Measurements from ENCODE around the gene PDLIM5. TPM values are rescaled to one million over a fixed set of nuclear protein-coding genes. Genes with fewer than 3 reads are reported as not detected.

The PDLIM5 gene
- total and polyA plus RNA-seq, 4 donors = 20.4 to 93.4 (median 59.8) TPM

GRCh38 chr4:94544811-94545210 lies 93.1 kb downstream of the PDLIM5 start:
- Histone ChIP-seq H3K27ac (ENCODE audit: low read depth in 1 of 2, low read length in 1 of 2) (no peak overlapping the region), H3K4me3 (no peak overlapping the region), H3K36me3 (ENCODE audit: control insufficient read depth in 4 of 4, insufficient read depth in 4 of 4, low read length in 4 of 4) (peaks cover 0 to 5% (median 0%) of the 10 kb centered on the region in 4 donors), H3K27me3 (ENCODE audit: control insufficient read depth in 3 of 3, insufficient read depth in 3 of 3, low read length in 2 of 3) (no peaks in the 10 kb centered on the region), H3K4me1 (ENCODE audit: control insufficient read depth in 5 of 5, insufficient read depth in 5 of 5, low read length in 5 of 5) (peaks cover 0 to 12% (median 0%) of the 10 kb centered on the region in 5 donors), H3K9ac (ENCODE audit: insufficient read depth in 1 of 2, low read length in 2 of 2) (no peak overlapping the region), H3K9me3 (ENCODE audit: control insufficient read depth in 4 of 4, insufficient read depth in 3 of 4, low read length in 3 of 4) (peaks cover 0 to 3% (median 0%) of the 10 kb centered on the region in 4 donors)
- ATAC-seq (ENCODE audit: insufficient read depth, low FRiP score) (no peak), DNase-seq (no peak)
- no peak for TF ChIP-seq CTCF (IDR thresholded peaks at IDR 0.05; ENCODE audit: control extremely low read depth, extremely low read depth)
- 87 to 89% methylated on average over 2 of the region's 2 CpGs for WGBS, 2 donors

DNA sequence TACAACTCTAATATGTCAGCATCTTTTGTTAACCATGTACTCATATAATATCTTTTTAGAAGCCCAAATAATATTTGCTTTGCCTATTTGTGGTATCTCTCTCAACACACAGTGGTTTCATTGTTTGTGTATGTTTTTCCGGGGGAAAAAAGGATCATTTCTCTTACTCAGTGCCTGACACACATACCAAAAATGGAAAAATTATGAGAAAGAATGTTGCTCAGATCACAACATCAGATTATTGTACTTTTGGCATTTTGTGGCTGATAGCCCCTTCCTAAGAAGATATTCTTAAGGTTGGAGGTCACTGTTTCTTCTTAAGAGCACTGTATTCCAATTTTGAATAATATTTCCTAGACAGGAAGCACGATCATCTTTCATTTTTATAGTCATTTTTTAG lies 93.6 kb downstream of the PDLIM5 start:
- Histone ChIP-seq H3K27me3 (ENCODE audit: control insufficient read depth in 3 of 3, insufficient read depth in 3 of 3, low read length in 2 of 3) (no peaks in the 10 kb centered on the region), H3K4me3 (no peak overlapping the region), H3K4me1 (ENCODE audit: control insufficient read depth in 5 of 5, insufficient read depth in 5 of 5, low read length in 5 of 5) (peaks cover 0 to 12% (median 0%) of the 10 kb centered on the region in 5 donors), H3K27ac (ENCODE audit: low read depth in 1 of 2, low read length in 1 of 2) (no peak overlapping the region), H3K36me3 (ENCODE audit: control insufficient read depth in 4 of 4, insufficient read depth in 4 of 4, low read length in 4 of 4) (peaks cover 0 to 5% (median 0%) of the 10 kb centered on the region in 4 donors), H3K9me3 (ENCODE audit: control insufficient read depth in 4 of 4, insufficient read depth in 3 of 4, low read length in 3 of 4) (peaks cover 0 to 3% (median 0%) of the 10 kb centered on the region in 4 donors), H3K9ac (ENCODE audit: insufficient read depth in 1 of 2, low read length in 2 of 2) (no peak overlapping the region)
- 72 to 86% methylated on average over 2 of the region's 2 CpGs for WGBS, 2 donors
- no peak for ATAC-seq (ENCODE audit: insufficient read depth, low FRiP score)
- no peak for TF ChIP-seq CTCF (IDR thresholded peaks at IDR 0.05; ENCODE audit: control extremely low read depth, extremely low read depth)
- no peak for DNase-seq

DNA sequence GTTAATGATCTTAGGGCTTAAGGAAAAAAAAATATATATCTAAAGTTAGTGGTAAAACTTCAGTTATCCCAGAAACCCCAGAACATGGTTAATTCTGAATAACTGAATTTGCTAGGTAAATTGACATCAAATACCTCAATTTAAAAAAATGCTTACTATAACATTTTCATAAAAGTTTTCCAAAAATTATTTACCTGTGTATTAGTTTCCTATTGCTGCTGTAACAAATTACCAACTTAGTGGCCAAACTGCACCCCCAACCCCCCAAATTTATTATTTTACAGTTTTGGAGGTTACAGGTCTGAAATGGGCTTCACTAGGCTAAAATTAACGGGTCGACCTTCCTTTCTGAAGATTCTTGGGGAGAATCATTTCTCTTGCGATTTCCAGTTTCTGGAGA lies 95.2 kb downstream of the PDLIM5 start:
- H3K27ac ChIP-seq (ENCODE audit: low read depth in 1 of 2, low read length in 1 of 2) = peak overlapping the region in 1 of 2 donors; percentile 33
- DNase-seq (no peak), ATAC-seq (ENCODE audit: insufficient read depth, low FRiP score) (no peak)
- H3K9me3 ChIP-seq (ENCODE audit: control insufficient read depth in 4 of 4, insufficient read depth in 3 of 4, low read length in 3 of 4) = peaks cover 0 to 3% (median 0%) of the 10 kb centered on the region in 4 donors
- no peaks in the 10 kb centered on the region for H3K27me3 ChIP-seq (ENCODE audit: control insufficient read depth in 3 of 3, insufficient read depth in 3 of 3, low read length in 2 of 3)
- no peak for TF ChIP-seq CTCF (IDR thresholded peaks at IDR 0.05; ENCODE audit: control extremely low read depth, extremely low read depth)
- WGBS, 2 donors = 96 to 98% methylated on average over 3 of the region's 3 CpGs
- H3K36me3 ChIP-seq (ENCODE audit: control insufficient read depth in 4 of 4, insufficient read depth in 4 of 4, low read length in 4 of 4) = peaks cover 0 to 5% (median 0%) of the 10 kb centered on the region in 4 donors
- H3K4me3 ChIP-seq = no peak overlapping the region
- H3K4me1 ChIP-seq (ENCODE audit: control insufficient read depth in 5 of 5, insufficient read depth in 5 of 5, low read length in 5 of 5) = peaks cover 0 to 12% (median 0%) of the 10 kb centered on the region in 5 donors
- no peak overlapping the region for H3K9ac ChIP-seq (ENCODE audit: insufficient read depth in 1 of 2, low read length in 2 of 2)

- 8 to 17% methylated on average over 1 of the region's 1 CpG for WGBS, 2 donors
- peak overlapping the region in 1 of 2 donors; percentile 91 for H3K27ac ChIP-seq (ENCODE audit: low read depth in 1 of 2, low read length in 1 of 2)
- H3K9ac ChIP-seq (ENCODE audit: insufficient read depth in 1 of 2, low read length in 2 of 2) = no peak overlapping the region
- no peak for TF ChIP-seq CTCF (IDR thresholded peaks at IDR 0.05; ENCODE audit: control extremely low read depth, extremely low read depth)
- peaks cover 0 to 3% (median 0%) of the 10 kb centered on the region in 4 donors for H3K9me3 ChIP-seq (ENCODE audit: control insufficient read depth in 4 of 4, insufficient read depth in 3 of 4, low read length in 3 of 4)
- H3K4me3 ChIP-seq = no peak overlapping the region
- no peak for DNase-seq
- peak; percentile 75 for ATAC-seq (ENCODE audit: insufficient read depth, low FRiP score)
- peaks cover 0 to 5% (median 0%) of the 10 kb centered on the region in 4 donors for H3K36me3 ChIP-seq (ENCODE audit: control insufficient read depth in 4 of 4, insufficient read depth in 4 of 4, low read length in 4 of 4)
- H3K4me1 ChIP-seq (ENCODE audit: control insufficient read depth in 5 of 5, insufficient read depth in 5 of 5, low read length in 5 of 5) = peaks cover 0 to 16% (median 0%) of the 10 kb centered on the region in 5 donors
- H3K27me3 ChIP-seq (ENCODE audit: control insufficient read depth in 3 of 3, insufficient read depth in 3 of 3, low read length in 2 of 3) = no peaks in the 10 kb centered on the region
Observed at GRCh38 chr4:94548571-94548970, 96.8 kb downstream of the PDLIM5 start.

Measured in lung (tissue), 12 donors.